Activated naive CD8-positive, alpha-beta T cell (primary cell): ENCODE data around the gene ZBED4.
A peak's percentile ranks its signal among the peaks of the same experiment; 100 is the strongest.

ENCODE experiments used
- H3K27ac Mint-ChIP-seq: one replicate; pipeline ENCODE4 v1.8.0; 2021; ENCODE audit warnings: mixed read lengths
- H3K27me3 Mint-ChIP-seq: one replicate; pipeline ENCODE4 v1.8.0; 2021; ENCODE audit warnings: mixed read lengths
- H3K36me3 Mint-ChIP-seq: one replicate; pipeline ENCODE4 v1.8.0; 2021; ENCODE audit warnings: mixed read lengths
- H3K4me1 Mint-ChIP-seq: one replicate; pipeline ENCODE4 v1.8.0; 2021; ENCODE audit warnings: low read depth, mixed read lengths
- H3K4me3 Mint-ChIP-seq: one replicate; pipeline ENCODE4 v1.8.0; 2021; ENCODE audit warnings: mild to moderate bottlenecking, mixed read lengths
- H3K9me3 Mint-ChIP-seq: one replicate; pipeline ENCODE4 v1.8.0; 2021; ENCODE audit warnings: low read depth, mixed read lengths

ZBED4 gene

GRCh38 chr22:49823289-49824045 lies 30.2 kb upstream of the ZBED4 start:
- H3K4me1 Mint-ChIP-seq, result peaks cover 57% of the 10 kb centered on the region
- no peaks in the 10 kb centered on the region for H3K27me3 Mint-ChIP-seq
- H3K36me3 Mint-ChIP-seq, result peaks cover 4% of the 10 kb centered on the region
- peak overlapping the region; percentile 40 for H3K4me3 Mint-ChIP-seq
- no peaks in the 10 kb centered on the region for H3K9me3 Mint-ChIP-seq
- H3K27ac Mint-ChIP-seq, result no peak overlapping the region

- peaks cover 4% of the 10 kb centered on the region for H3K36me3 Mint-ChIP-seq
- peaks cover 59% of the 10 kb centered on the region for H3K4me1 Mint-ChIP-seq
These were observed 29.3 kb upstream of the ZBED4 start for GRCh38 chr22:49824185-49824925.

DNA sequence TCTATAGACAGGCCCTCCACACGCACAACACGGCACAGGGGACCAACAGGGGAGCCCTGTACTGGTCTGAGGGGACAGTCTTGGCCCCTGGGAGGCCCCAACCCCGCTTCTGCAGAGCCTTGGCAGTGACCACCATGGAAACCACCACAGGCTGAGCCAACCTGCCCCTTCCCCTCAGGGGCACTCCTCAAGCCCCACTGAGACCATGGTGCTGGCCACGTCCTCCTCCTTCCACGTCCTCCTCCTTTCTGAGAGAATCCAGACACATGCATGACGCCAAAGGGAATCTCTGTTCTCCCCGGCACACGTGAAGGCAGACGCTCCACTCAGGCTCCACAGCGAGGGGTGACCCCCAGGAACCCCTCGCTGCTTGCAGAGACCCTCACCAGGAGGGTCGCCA lies 28.7 kb upstream of the ZBED4 start:
- Mint-ChIP-seq H3K4me1 (peaks cover 64% of the 10 kb centered on the region), H3K27ac (no peak overlapping the region), H3K4me3 (peak overlapping the region; percentile 92), H3K9me3 (no peaks in the 10 kb centered on the region), H3K36me3 (peaks cover 6% of the 10 kb centered on the region), H3K27me3 (no peaks in the 10 kb centered on the region)

More at GRCh38 chr22:49824185-49824925, 29.3 kb upstream of the ZBED4 start:
- no peaks in the 10 kb centered on the region for H3K9me3 Mint-ChIP-seq
- peak overlapping the region; percentile 41 for H3K27ac Mint-ChIP-seq
- no peaks in the 10 kb centered on the region for H3K27me3 Mint-ChIP-seq
- H3K4me3 Mint-ChIP-seq, result peak overlapping the region; percentile 92

DNA sequence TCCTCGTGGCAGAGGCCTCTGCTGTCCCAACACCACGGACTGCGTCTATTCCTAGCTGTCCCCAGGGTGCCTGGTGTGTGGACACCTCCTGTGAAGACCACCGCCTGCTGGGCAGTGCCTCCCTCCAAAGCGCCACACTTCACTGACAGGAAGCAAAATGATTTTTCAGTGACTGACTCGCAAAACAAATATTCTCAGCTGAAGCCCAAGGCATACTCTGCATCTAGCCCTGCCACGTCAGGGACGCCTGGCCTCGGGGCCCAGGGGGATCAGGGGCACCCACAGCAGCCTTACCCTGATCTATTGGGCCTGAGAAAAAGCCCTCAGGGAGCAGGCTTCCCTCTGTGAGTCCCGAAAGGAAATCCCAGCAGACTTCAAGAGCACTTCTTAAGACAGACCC lies 28.2 kb upstream of the ZBED4 start:
- Mint-ChIP-seq H3K27ac (peak overlapping the region; percentile 97), H3K36me3 (peaks cover 7% of the 10 kb centered on the region), H3K27me3 (no peaks in the 10 kb centered on the region), H3K4me3 (peak overlapping the region; percentile 92), H3K4me1 (peaks cover 62% of the 10 kb centered on the region), H3K9me3 (no peaks in the 10 kb centered on the region)

GRCh38 chr22:49825944-49826602 lies 27.6 kb upstream of the ZBED4 start:
- Mint-ChIP-seq H3K9me3 (no peaks in the 10 kb centered on the region), H3K36me3 (peaks cover 7% of the 10 kb centered on the region), H3K27me3 (no peaks in the 10 kb centered on the region), H3K27ac (peak overlapping the region; percentile 97), H3K4me3 (peak overlapping the region; percentile 92), H3K4me1 (peaks cover 56% of the 10 kb centered on the region)

GRCh38 chr22:49826603-49827270 lies 26.9 kb upstream of the ZBED4 start:
- Mint-ChIP-seq H3K27me3 (no peaks in the 10 kb centered on the region), H3K36me3 (peaks cover 7% of the 10 kb centered on the region), H3K4me1 (peaks cover 51% of the 10 kb centered on the region), H3K4me3 (peak overlapping the region; percentile 92), H3K27ac (peak overlapping the region; percentile 83), H3K9me3 (no peaks in the 10 kb centered on the region)

DNA sequence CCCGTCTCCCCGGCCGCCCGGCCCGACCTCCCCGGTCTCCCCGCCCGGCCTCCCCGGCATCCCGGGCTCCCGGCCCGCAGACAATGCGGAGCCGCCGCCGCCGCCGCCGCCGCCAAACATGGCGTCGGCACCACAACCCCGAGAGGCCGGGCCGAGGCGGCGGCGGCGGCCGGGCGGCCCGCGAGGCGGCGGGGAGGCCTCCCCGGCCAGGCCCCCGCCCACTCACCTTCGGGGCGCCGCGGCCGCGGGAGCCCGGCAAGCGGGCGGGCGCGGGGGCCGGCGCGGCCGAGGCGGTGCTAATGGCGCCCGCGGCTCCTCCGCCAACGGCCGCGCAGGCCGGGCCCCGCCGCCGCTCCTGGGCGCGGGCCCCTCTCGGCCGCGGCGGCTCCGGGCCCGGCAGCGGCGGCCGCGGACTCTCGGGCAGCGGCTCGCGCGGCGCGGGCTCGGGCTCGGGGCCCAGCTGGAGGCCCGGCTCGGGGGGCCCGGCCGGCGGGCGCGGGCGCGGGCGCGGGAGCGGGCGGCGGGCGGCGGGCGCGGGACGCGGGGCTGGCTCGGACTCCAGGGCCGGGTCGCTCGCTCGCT lies 26.3 kb upstream of the ZBED4 start:
- Mint-ChIP-seq H3K9me3 (no peaks in the 10 kb centered on the region), H3K4me1 (peaks cover 49% of the 10 kb centered on the region), H3K27ac (no peak overlapping the region), H3K36me3 (peaks cover 7% of the 10 kb centered on the region), H3K27me3 (no peaks in the 10 kb centered on the region), H3K4me3 (no peak overlapping the region)

DNA sequence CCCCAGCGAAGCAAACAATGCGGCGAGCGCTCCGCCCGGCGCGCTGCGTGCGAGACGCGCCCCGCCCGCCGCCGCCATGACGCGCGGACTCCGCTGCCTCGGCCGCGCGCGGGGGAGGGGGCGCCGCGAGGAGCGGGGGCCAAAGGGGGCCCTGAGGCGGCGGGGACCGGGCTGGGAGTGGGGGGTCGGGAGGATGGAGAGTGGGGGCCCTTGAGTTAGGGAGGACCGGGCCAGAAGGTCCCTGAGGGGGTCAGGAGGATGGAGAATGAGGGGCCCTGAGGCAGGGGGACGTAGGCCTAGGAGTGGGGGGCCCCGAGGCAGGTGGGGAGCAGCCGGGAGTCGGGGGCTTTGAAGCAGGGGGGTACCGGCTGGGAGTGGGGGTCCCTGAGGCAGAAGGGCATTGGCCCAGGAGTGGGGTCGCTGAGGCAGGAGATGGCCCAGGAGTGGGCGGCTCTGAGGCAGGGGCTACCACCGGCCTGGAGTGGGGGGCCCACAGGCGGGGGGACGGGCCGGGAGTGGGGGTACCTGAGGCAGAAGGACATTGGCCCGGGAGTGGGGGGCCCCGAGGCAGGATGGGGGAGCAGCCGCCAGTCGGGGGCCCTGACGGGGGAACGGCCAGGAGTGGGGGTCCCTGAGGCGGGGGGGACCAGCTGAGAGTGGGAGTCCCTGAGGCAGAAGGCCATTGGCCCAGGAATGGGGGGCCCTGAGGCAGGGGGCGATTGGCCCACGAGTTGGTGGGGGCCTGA lies 25.6 kb upstream of the ZBED4 start, which contains the start of gene BRD1:
Gene BRD1, minus strand, starts transcription at position 21 of the 746 bp plus-strand sequence. CDS start 3,556 bp downstream, outside the sequence.
- Mint-ChIP-seq H3K27ac (peak within 1 kb of the TSS; percentile 83), H3K4me1 (peaks cover 43% of the 10 kb centered on the region), H3K4me3 (peak within 1 kb of the TSS; percentile 92), H3K27me3 (no peaks in the 10 kb centered on the region), H3K9me3 (no peaks in the 10 kb centered on the region), H3K36me3 (peaks cover 7% of the 10 kb centered on the region)

DNA sequence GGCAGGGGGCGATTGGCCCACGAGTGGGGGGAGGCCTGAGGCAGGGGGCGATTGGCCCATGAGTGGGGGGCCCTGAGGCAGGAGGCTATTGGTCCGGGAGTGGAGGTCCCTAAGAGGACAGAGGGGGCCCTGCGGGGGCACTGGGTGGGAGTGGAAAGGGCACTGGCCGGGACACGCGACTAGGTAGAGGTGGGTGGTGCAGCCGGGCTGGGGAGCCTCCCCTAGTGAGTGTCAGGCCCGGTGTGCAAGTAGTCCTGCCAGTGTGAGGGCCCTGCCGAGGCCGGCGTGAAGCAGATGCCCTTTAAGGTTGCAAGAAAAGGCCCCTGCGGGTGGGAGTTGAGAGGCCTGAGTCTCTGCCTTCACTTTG lies 25.1 kb upstream of the ZBED4 start:
- Mint-ChIP-seq H3K4me1 (peaks cover 40% of the 10 kb centered on the region), H3K36me3 (peaks cover 7% of the 10 kb centered on the region), H3K27me3 (no peaks in the 10 kb centered on the region), H3K9me3 (no peaks in the 10 kb centered on the region), H3K27ac (peak overlapping the region; percentile 46), H3K4me3 (peak overlapping the region; percentile 53)

DNA sequence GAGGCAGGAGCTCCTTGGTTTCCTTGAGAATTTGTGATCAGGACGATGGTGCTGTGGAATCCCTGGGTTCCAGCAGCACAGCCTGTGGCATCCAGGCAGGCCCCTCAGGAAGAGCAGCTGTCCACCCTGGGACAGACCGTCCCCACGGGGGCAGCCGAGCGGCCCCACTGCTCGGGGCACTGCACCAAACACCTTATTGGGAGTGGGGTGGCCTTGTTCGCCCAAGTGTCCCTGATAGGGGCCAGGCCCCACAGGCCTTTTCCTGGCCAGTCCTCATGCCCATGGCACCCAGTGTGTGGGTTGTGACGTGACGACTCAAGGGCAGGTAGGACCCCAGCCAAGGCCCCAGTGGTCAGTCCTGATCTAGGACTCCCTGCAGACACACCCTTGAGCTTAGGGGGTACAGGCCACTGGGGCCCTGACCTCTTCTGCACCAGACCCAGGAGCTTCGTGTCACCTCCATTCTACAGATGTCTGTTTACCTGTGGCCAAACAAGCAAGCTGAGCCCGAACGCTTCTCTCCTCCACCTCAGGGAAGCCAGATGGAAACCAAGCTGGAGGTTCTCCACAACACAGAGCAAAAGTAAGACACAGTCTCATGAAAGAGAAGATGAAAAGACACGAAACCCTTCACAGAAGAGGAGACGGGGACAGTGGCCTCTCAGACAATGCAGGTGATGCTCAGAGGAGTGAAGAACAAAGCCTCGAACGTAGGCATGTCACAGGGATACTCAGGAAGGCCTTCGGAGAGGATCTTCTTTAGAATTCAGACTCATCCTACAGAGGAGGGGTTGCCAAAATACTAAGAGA lies 24.4 kb upstream of the ZBED4 start:
- H3K9me3 Mint-ChIP-seq, result no peaks in the 10 kb centered on the region
- H3K4me3 Mint-ChIP-seq, result peak overlapping the region; percentile 75

DNA sequence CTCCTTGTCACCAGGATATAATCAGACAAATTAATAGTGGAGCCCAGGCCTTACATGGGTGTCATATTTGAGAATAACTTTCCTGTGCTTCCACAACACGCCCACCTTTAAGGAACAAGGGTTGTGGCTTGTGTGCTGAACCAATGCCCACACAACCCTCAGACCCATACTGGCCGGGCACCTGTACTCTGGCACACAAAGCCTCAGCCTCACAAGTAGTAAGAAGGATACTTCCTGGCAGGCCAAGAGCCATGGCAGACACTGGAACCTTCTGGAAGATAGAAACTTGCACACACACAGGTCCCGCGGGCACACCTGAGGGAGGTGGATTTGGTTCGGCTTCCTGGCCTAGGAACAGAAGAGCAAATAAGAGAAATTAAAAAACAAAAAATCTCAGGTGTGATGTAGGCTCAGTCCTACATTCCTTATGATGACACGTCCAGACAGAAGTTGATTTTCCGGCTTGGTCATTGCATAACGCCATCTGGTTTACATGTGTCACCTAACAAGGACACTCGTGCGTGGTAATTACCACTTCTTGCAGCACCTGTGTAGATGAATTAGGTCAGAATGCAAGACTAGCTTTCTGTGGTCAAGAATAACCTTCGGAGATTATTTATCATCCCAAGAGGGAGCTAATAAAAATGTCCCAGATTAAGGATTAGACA lies 20.2 kb upstream of the ZBED4 start:
- Mint-ChIP-seq H3K27ac (no peak overlapping the region), H3K9me3 (no peaks in the 10 kb centered on the region), H3K36me3 (peaks cover 2% of the 10 kb centered on the region), H3K27me3 (no peaks in the 10 kb centered on the region), H3K4me1 (peaks cover 28% of the 10 kb centered on the region), H3K4me3 (no peak overlapping the region)

More for the DNA sequence above, 24.4 kb upstream of the ZBED4 start:
- Mint-ChIP-seq H3K27me3 (no peaks in the 10 kb centered on the region), H3K4me1 (peaks cover 37% of the 10 kb centered on the region), H3K36me3 (peaks cover 2% of the 10 kb centered on the region), H3K27ac (peak overlapping the region; percentile 55)

GRCh38 chr22:49838771-49839717 lies 14.6 kb upstream of the ZBED4 start:
- H3K4me1 Mint-ChIP-seq, result peaks cover 30% of the 10 kb centered on the region
- no peaks in the 10 kb centered on the region for H3K9me3 Mint-ChIP-seq
- H3K36me3 Mint-ChIP-seq, result no peaks in the 10 kb centered on the region
- peak overlapping the region; percentile 96 for H3K27ac Mint-ChIP-seq
- H3K4me3 Mint-ChIP-seq, result peak overlapping the region; percentile 85
- no peaks in the 10 kb centered on the region for H3K27me3 Mint-ChIP-seq
